VCaP (cell line): ENCODE results near the gene ROCK2.

Experiments
- H3K27ac ChIP-seq: fragments of 450-650 bp; 2 replicates; pipeline ENCODE4 v1.5.1; 2017
- CTCF ChIP-seq: fragments of 450-650 bp; conservative IDR thresholded peaks from 2 replicates; pipeline ENCODE4 v1.5.1; 2017; ENCODE audit warnings: mild to moderate bottlenecking, moderate library complexity

Gene ROCK2

GRCh38 chr2:11244091-11244826, 100.2 kb downstream of the ROCK2 start:
- no peak for TF ChIP-seq CTCF
- no peak overlapping the region for H3K27ac ChIP-seq

- H3K27ac ChIP-seq: no peak overlapping the region
- TF ChIP-seq CTCF: no peak
These were observed 100.9 kb downstream of the ROCK2 start for GRCh38 chr2:11243512-11243911.

GRCh38 chr2:11242542-11243174, 101.8 kb downstream of the ROCK2 start:
- TF ChIP-seq CTCF: no peak
- no peak overlapping the region for H3K27ac ChIP-seq

- H3K27ac ChIP-seq: no peak overlapping the region
These were observed 102.8 kb downstream of the ROCK2 start for GRCh38 chr2:11241412-11242203.

GRCh38 chr2:11239666-11240462, 104.6 kb downstream of the ROCK2 start:
- TF ChIP-seq CTCF: no peak
- no peak overlapping the region for H3K27ac ChIP-seq

More at GRCh38 chr2:11241412-11242203, 102.8 kb downstream of the ROCK2 start:
- no peak for TF ChIP-seq CTCF

- no peak for TF ChIP-seq CTCF
- no peak overlapping the region for H3K27ac ChIP-seq
These were observed 105.3 kb downstream of the ROCK2 start for GRCh38 chr2:11239147-11239546.
